Fibroblast of lung (primary cell): ENCODE results near the gene TMEM138. TPM values are rescaled to one million over a fixed set of nuclear protein-coding genes. Genes with fewer than 3 reads are reported as not detected.

Source experiments
- DNase-seq, 2 donors: peaks; one replicate each; pipeline versions ENCODE4 v3.0.0 to v3.0.0-alpha.2; 2010; ENCODE audit warnings: low read depth in 2 of 2
- H2AFZ ChIP-seq: 2 replicates; pipeline ENCODE4 v1.5.1; 2012; ENCODE audit warnings: low read length, control low read depth, inconsistent platforms
- H3K27ac ChIP-seq: 2 replicates; pipeline ENCODE4 v1.5.1; 2011; ENCODE audit warnings: low read length, control low read depth; ENCODE audit not compliant: insufficient read depth
- H3K27me3 ChIP-seq: 2 replicates; pipeline ENCODE4 v1.5.1; 2011; ENCODE audit warnings: mild to moderate bottlenecking, low read length; ENCODE audit not compliant: control insufficient read depth, insufficient read depth
- H3K36me3 ChIP-seq: 2 replicates; pipeline ENCODE4 v1.5.1; 2011; ENCODE audit warnings: low read length; ENCODE audit not compliant: control insufficient read depth, insufficient read depth
- H3K4me1 ChIP-seq: 2 replicates; pipeline ENCODE4 v1.5.1; 2011; ENCODE audit warnings: low read length; ENCODE audit not compliant: control insufficient read depth, insufficient read depth; ENCODE audit errors: extremely low read depth
- H3K4me2 ChIP-seq: 2 replicates; pipeline ENCODE4 v1.5.1; 2011; ENCODE audit warnings: low read length, control low read depth; ENCODE audit not compliant: insufficient read depth; ENCODE audit errors: extremely low read depth
- H3K4me3 ChIP-seq, 4 experiments: fragments of 200-600 bp in 1 of 4; sonication (generic) in 1 of 4; replicated peaks in 1 of 4; 2 replicates each; pipeline ENCODE4 v1.5.1; 2011 to 2016; ENCODE audit warnings: low read length in 4 of 4, low read depth in 3 of 4, mild to moderate bottlenecking in 3 of 4, control low read depth in 2 of 4, inconsistent platforms in 1 of 4, mixed read lengths in 1 of 4; ENCODE audit not compliant: insufficient read depth in 1 of 4; ENCODE audit errors: control extremely low read depth in 1 of 4
- H3K79me2 ChIP-seq: 2 replicates; pipeline ENCODE4 v1.5.1; 2012; ENCODE audit warnings: mild to moderate bottlenecking, low read length, inconsistent platforms; ENCODE audit not compliant: control insufficient read depth, insufficient read depth
- H3K9ac ChIP-seq: 2 replicates; pipeline ENCODE4 v1.5.1; 2011; ENCODE audit warnings: mild to moderate bottlenecking, low read length, control low read depth; ENCODE audit not compliant: insufficient read depth
- H3K9me3 ChIP-seq: 2 replicates; pipeline ENCODE4 v1.5.1; 2012; ENCODE audit warnings: low read depth, low read length; ENCODE audit not compliant: control insufficient read depth, insufficient read depth
- H4K20me1 ChIP-seq: 2 replicates; pipeline ENCODE4 v1.5.1; 2011; ENCODE audit warnings: low read length; ENCODE audit not compliant: control insufficient read depth, insufficient read depth; ENCODE audit errors: extremely low read depth
- CTCF ChIP-seq, 2 donors: IDR thresholded peaks in 1 of 2; conservative IDR thresholded peaks in 1 of 2; 1 replicate in 1 of 2; 2 replicates in 1 of 2; pipeline ENCODE4 v1.5.1; 2011 to 2012; ENCODE audit warnings: low read length in 2 of 2, control low read depth in 1 of 2, inconsistent platforms in 1 of 2, low read depth in 1 of 2, mild to moderate bottlenecking in 1 of 2
- EZH2 ChIP-seq: IDR thresholded peaks from 2 replicates; pipeline ENCODE4 v1.5.1; 2012; ENCODE audit warnings: low read length, control low read depth, mild to moderate bottlenecking; ENCODE audit errors: missing control alignments
- polyA plus RNA-seq, 2 donors: library from polyadenylated mRNA; depleted of rRNA in 1 of 2; stranded (reverse) in 1 of 2; unstranded in 1 of 2; fragments of >200 nt; gene quantifications; 2 replicates each; pipeline ENCODE4 v1.2.1, GENCODE V29; 2011 to 2012; ENCODE audit warnings: missing spikeins in 1 of 2
- total RNA-seq: library from RNA; depleted of rRNA; stranded (reverse); fragments of >200 nt; gene quantifications from 2 replicates; pipeline ENCODE4 v1.2.1, GENCODE V29; 2014

Gene TMEM138
- total and polyA plus RNA-seq, 2 donors (not counting 1 experiment from before 2014, with no cell fraction given) = 30.2 to 95.9 TPM

- H3K27me3 ChIP-seq = no peaks in the 10 kb centered on the region
- H3K4me1 ChIP-seq = no peaks in the 10 kb centered on the region
- H3K79me2 ChIP-seq = no peaks in the 10 kb centered on the region
- H3K4me3 ChIP-seq = no peak overlapping the region
- H3K9me3 ChIP-seq = no peaks in the 10 kb centered on the region
- no peak for DNase-seq
- H3K36me3 ChIP-seq = peaks cover 28% of the 10 kb centered on the region
- no peak overlapping the region for H3K27ac ChIP-seq
- H3K4me2 ChIP-seq = no peak overlapping the region
- no peak overlapping the region for H2AFZ ChIP-seq
- H4K20me1 ChIP-seq = no peaks in the 10 kb centered on the region
- H3K9ac ChIP-seq = no peak overlapping the region
- TF ChIP-seq EZH2 (no peak), CTCF (conservative IDR thresholded peaks at IDR 0.05 in 1 of 2, IDR thresholded peaks at IDR 0.05 in 1 of 2; ENCODE audit: low read depth in 1 of 2, low read length in 2 of 2) (no peak)
Measured at GRCh38 chr11:61406991-61407728, 45.0 kb downstream of the TMEM138 start.

GRCh38 chr11:61411589-61411988 lies 49.4 kb downstream of the TMEM138 start:
- no peak overlapping the region for H3K9ac ChIP-seq
- H2AFZ ChIP-seq = no peak overlapping the region
- DNase-seq = no peak
- no peak overlapping the region for H3K4me2 ChIP-seq
- H3K4me3 ChIP-seq = no peak overlapping the region
- H3K27me3 ChIP-seq = no peaks in the 10 kb centered on the region
- no peaks in the 10 kb centered on the region for H3K4me1 ChIP-seq
- H3K27ac ChIP-seq = no peak overlapping the region
- no peaks in the 10 kb centered on the region for H3K9me3 ChIP-seq
- H3K36me3 ChIP-seq = peaks cover 20% of the 10 kb centered on the region
- no peaks in the 10 kb centered on the region for H3K79me2 ChIP-seq
- TF ChIP-seq CTCF (conservative IDR thresholded peaks at IDR 0.05 in 1 of 2, IDR thresholded peaks at IDR 0.05 in 1 of 2; ENCODE audit: low read depth in 1 of 2, low read length in 2 of 2) = no peak
- TF ChIP-seq EZH2 = no peak
- no peaks in the 10 kb centered on the region for H4K20me1 ChIP-seq

- Histone ChIP-seq H4K20me1 (no peaks in the 10 kb centered on the region), H3K4me1 (no peaks in the 10 kb centered on the region), H3K9ac (no peak overlapping the region), H3K27ac (no peak overlapping the region), H3K9me3 (no peaks in the 10 kb centered on the region), H3K4me3 (no peak overlapping the region), H3K4me2 (no peak overlapping the region), H3K27me3 (no peaks in the 10 kb centered on the region), H3K36me3 (peaks cover 23% of the 10 kb centered on the region), H3K79me2 (peaks cover 8% of the 10 kb centered on the region), H2AFZ (no peak overlapping the region)
- peak in 1 of 2 donors; percentile 37 for DNase-seq
- TF ChIP-seq CTCF (conservative IDR thresholded peaks at IDR 0.05 in 1 of 2, IDR thresholded peaks at IDR 0.05 in 1 of 2; ENCODE audit: low read depth in 1 of 2, low read length in 2 of 2) = no peak
- TF ChIP-seq EZH2 = no peak
Measured at GRCh38 chr11:61413496-61413895, 51.3 kb downstream of the TMEM138 start.
